ENCODE data around the gene GRN.

Gene GRN

DNA sequence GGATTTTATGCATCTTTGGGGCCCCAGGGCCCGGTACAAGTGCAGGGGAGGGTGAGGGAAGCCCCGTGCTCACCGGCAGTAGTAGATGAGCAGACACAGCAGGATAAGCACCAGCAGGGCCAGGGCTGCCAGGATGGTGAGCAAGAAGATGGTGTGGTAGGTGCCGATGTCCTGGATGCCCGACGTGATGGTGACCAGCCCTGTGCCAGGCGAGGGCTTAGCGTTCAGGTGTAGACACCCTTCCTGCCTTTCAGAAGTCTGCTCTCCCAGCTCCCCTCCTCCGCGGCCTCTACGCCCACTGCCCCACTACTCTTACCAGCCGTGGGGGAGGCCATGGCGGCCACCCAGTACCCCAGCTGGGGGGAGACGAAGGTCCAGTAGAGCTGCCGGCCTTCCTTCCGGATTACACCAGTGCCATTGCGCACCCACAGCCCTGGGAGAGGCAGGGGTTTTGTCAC, 10.6 kb downstream of the GRN start:
- H3K9ac ChIP-seq (ENCODE audit: low read depth, low read length), result no peak overlapping the region

DNA sequence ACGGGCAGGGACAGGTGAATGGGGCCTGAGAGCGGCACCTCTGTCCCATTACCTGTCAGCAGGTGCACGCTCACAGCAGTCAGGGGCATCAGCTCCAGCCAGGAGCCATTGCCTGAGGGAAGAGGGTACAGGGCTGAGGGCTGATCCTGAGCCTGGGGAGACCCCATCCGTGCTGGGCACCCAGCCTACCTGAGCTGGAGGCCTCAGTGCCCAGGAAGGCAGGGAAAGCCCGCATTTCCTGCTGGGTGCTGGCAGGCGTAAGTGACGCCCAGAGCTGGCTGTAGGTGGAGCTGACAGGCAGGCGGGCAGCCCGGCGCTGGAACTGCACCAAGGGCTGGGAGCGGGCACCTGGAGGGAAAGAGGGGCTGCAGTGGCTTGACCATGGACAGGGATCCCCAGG, 11.1 kb downstream of the GRN start:
- H3K4me3 ChIP-seq (ENCODE audit: low read length), result no peak overlapping the region
- 92% methylated on average over 11 of the region's 11 CpGs for WGBS
- no peak overlapping the region for H3K27ac ChIP-seq (ENCODE audit: low read depth, low read length)
- H3K36me3 ChIP-seq (ENCODE audit: insufficient read depth, low read length), result peaks cover 16% of the 10 kb centered on the region
- H3K27me3 ChIP-seq (ENCODE audit: insufficient read depth, low read length), result no peaks in the 10 kb centered on the region
- H3K9ac ChIP-seq (ENCODE audit: low read depth, low read length), result no peak overlapping the region
- H3K4me1 ChIP-seq (ENCODE audit: insufficient read depth, low read length), result peaks cover 8% of the 10 kb centered on the region
- no peaks in the 10 kb centered on the region for H3K9me3 ChIP-seq (ENCODE audit: insufficient read depth, low read depth, low read length)

More for the DNA sequence above, 10.6 kb downstream of the GRN start:
- Histone ChIP-seq H3K36me3 (ENCODE audit: insufficient read depth, low read length) (peaks cover 20% of the 10 kb centered on the region), H3K9me3 (ENCODE audit: insufficient read depth, low read depth, low read length) (no peaks in the 10 kb centered on the region), H3K27ac (ENCODE audit: low read depth, low read length) (no peak overlapping the region), H3K4me3 (ENCODE audit: low read length) (no peak overlapping the region), H3K27me3 (ENCODE audit: insufficient read depth, low read length) (no peaks in the 10 kb centered on the region), H3K4me1 (ENCODE audit: insufficient read depth, low read length) (peaks cover 2% of the 10 kb centered on the region; the same call in 1 of the 2 replicates)
- 92% methylated on average over 17 of the region's 17 CpGs for WGBS

- Histone ChIP-seq H3K27me3 (ENCODE audit: insufficient read depth, low read length) (no peaks in the 10 kb centered on the region), H3K36me3 (ENCODE audit: insufficient read depth, low read length) (peaks cover 6% of the 10 kb centered on the region; the same call in 1 of the 2 replicates), H3K9ac (ENCODE audit: low read depth, low read length) (no peak overlapping the region), H3K27ac (ENCODE audit: low read depth, low read length) (no peak overlapping the region), H3K4me3 (ENCODE audit: low read length) (no peak overlapping the region), H3K4me1 (ENCODE audit: insufficient read depth, low read length) (peaks cover 24% of the 10 kb centered on the region), H3K9me3 (ENCODE audit: insufficient read depth, low read depth, low read length) (no peaks in the 10 kb centered on the region)
- 93% methylated on average over 9 of the region's 9 CpGs for WGBS
Observed at GRCh38 chr17:44358066-44358465, 13.0 kb downstream of the GRN start.

- WGBS, result 92% methylated on average over 6 of the region's 6 CpGs
Observed at GRCh38 chr17:44359006-44359405, 13.9 kb downstream of the GRN start.

DNA sequence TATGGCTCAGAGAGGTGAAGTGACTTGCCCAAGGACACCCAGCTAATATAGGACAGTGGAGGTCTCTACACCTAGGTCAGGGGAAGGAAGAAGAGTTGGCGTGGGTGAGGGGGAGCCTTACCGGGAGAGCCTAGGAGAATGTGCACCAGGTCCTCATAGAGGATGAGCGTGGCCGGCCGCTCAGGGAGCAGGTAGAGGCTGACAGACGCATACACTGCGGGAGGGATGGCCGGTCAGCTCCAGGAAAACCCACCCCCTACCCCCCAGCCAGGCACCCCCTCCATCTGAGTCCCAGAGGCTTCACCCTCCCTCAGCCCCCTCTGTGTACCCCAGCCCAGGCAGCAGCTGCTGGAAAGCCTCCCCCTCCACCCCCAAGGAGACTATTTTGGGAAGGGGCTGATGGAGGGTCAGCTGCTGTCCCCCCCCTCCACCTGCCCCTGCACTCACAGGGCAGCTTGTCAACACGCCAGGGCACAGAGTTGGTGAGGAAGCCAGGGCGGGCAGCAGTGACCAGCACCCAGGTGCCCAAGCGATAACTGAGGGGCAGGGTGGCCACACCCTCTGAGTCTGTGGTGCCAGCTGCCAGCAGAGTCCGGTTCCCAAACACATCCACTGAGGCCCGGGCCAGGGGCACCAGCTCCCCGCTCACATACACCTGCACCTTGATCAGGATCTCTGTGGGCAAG, 14.5 kb downstream of the GRN start:
- Histone ChIP-seq H3K9ac (ENCODE audit: low read depth, low read length) (no peak overlapping the region), H3K27me3 (ENCODE audit: insufficient read depth, low read length) (peaks cover 5% of the 10 kb centered on the region), H3K4me3 (ENCODE audit: low read length) (no peak overlapping the region), H3K4me1 (ENCODE audit: insufficient read depth, low read length) (peaks cover 24% of the 10 kb centered on the region), H3K9me3 (ENCODE audit: insufficient read depth, low read depth, low read length) (no peaks in the 10 kb centered on the region), H3K36me3 (ENCODE audit: insufficient read depth, low read length) (peaks cover 6% of the 10 kb centered on the region; the same call in 1 of the 2 replicates), H3K27ac (ENCODE audit: low read depth, low read length) (no peak overlapping the region)
- WGBS, result 96% methylated on average over 14 of the region's 14 CpGs

More at GRCh38 chr17:44359006-44359405, 13.9 kb downstream of the GRN start:
- Histone ChIP-seq H3K4me3 (ENCODE audit: low read length) (no peak overlapping the region), H3K27ac (ENCODE audit: low read depth, low read length) (no peak overlapping the region), H3K4me1 (ENCODE audit: insufficient read depth, low read length) (peaks cover 24% of the 10 kb centered on the region), H3K27me3 (ENCODE audit: insufficient read depth, low read length) (peaks cover 1% of the 10 kb centered on the region; the same call in 1 of the 2 replicates), H3K9me3 (ENCODE audit: insufficient read depth, low read depth, low read length) (no peaks in the 10 kb centered on the region), H3K36me3 (ENCODE audit: insufficient read depth, low read length) (peaks cover 6% of the 10 kb centered on the region; the same call in 1 of the 2 replicates), H3K9ac (ENCODE audit: low read depth, low read length) (no peak overlapping the region)

DNA sequence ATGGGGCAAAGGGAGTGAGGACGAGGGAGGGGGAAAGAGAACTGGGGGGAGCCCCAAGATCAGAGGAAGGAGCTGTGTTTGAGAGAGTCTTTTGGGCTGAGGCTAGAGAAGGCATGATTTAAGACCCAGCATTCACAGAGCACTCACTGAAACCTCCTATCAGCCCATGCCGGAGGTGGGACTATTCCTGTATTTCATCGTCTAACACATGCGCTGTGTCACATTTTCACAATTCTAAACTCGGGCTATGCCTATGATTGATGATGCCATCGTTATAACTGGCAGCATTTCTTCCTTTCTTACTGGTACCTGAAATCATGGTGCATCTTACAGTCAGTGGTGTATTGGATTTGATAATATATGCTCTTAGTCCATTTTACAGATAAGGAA, 15.0 kb downstream of the GRN start:
- no peak overlapping the region for H3K9ac ChIP-seq (ENCODE audit: low read depth, low read length)
- H3K4me3 ChIP-seq (ENCODE audit: low read length), result no peak overlapping the region
- H3K27me3 ChIP-seq (ENCODE audit: insufficient read depth, low read length), result peaks cover 9% of the 10 kb centered on the region
- peaks cover 24% of the 10 kb centered on the region for H3K4me1 ChIP-seq (ENCODE audit: insufficient read depth, low read length)
- no peak overlapping the region for H3K27ac ChIP-seq (ENCODE audit: low read depth, low read length)
- peaks cover 6% of the 10 kb centered on the region; the same call in 1 of the 2 replicates for H3K36me3 ChIP-seq (ENCODE audit: insufficient read depth, low read length)
- no peaks in the 10 kb centered on the region for H3K9me3 ChIP-seq (ENCODE audit: insufficient read depth, low read depth, low read length)
- WGBS, result 94% methylated on average over 6 of the region's 6 CpGs

- Histone ChIP-seq H3K9ac (ENCODE audit: low read depth, low read length) (no peak overlapping the region), H3K4me1 (ENCODE audit: insufficient read depth, low read length) (peaks cover 24% of the 10 kb centered on the region), H3K27me3 (ENCODE audit: insufficient read depth, low read length) (peaks cover 13% of the 10 kb centered on the region), H3K4me3 (ENCODE audit: low read length) (peak overlapping the region; percentile 1; the same call in 1 of the 2 replicates), H3K9me3 (ENCODE audit: insufficient read depth, low read depth, low read length) (no peaks in the 10 kb centered on the region), H3K27ac (ENCODE audit: low read depth, low read length) (no peak overlapping the region), H3K36me3 (ENCODE audit: insufficient read depth, low read length) (peaks cover 6% of the 10 kb centered on the region; the same call in 1 of the 2 replicates)
- WGBS, result 61% methylated on average over 5 of the region's 5 CpGs
Observed at GRCh38 chr17:44360826-44361225, 15.7 kb downstream of the GRN start.

DNA sequence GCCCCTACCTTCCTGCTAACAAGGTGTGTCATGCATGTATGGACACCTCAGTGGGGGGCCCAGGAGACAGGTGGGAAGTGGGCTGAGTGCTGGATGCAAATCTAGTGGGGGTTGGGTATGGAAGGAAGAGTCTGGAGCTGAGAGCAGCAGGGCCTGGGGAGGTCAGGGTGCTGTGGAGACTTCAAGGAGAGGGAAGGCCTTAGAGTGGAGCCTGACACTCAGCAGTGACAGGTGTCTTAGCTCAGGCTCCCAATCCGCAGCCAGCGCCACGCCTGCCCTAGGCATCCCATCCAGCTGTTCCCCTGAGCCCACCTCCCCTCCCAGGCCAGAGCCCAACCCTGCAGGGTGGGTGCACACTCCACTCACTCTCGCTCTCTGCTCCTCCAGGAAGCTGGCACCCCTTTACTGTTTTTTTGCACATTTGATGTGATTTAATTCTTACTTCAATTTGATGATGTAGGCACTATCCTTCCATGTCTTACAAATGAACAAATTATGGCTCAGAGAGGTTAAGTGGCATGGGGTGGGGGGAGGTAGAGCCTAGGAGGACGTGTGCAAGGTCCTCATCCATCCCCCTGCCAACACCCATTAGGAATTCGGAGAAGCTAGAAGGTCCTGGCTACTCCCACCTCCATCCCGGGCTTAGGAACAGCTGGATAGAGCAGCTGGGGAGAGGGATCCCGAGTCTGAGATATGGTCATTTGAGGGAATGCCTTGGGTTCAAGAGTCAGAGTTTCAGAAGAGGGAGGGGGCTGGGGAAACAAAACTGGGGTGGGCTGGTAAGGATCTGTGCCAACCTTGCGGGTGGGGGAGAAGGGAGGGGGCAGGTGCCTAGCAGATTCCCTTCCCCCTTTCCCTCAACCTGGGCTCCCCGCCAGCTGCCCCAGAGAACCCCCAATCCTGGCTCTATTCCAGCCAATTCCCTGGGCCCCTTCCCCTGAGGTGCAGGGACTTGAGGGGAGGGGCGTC, 16.5 kb downstream of the GRN start:
- WGBS, result 65% methylated on average over 9 of the region's 11 CpGs
- H3K4me1 ChIP-seq (ENCODE audit: insufficient read depth, low read length), result peaks cover 24% of the 10 kb centered on the region
- peak overlapping the region; percentile 88; the same call in 1 of the 2 replicates for H3K4me3 ChIP-seq (ENCODE audit: low read length)
- H3K27ac ChIP-seq (ENCODE audit: low read depth, low read length), result no peak overlapping the region
- H3K27me3 ChIP-seq (ENCODE audit: insufficient read depth, low read length), result peaks cover 16% of the 10 kb centered on the region
- H3K9ac ChIP-seq (ENCODE audit: low read depth, low read length), result no peak overlapping the region
- peaks cover 4% of the 10 kb centered on the region; the same call in 1 of the 2 replicates for H3K36me3 ChIP-seq (ENCODE audit: insufficient read depth, low read length)
- no peaks in the 10 kb centered on the region for H3K9me3 ChIP-seq (ENCODE audit: insufficient read depth, low read depth, low read length)

- H3K9me3 ChIP-seq (ENCODE audit: insufficient read depth, low read depth, low read length), result no peaks in the 10 kb centered on the region
- H3K9ac ChIP-seq (ENCODE audit: low read depth, low read length), result no peak overlapping the region
- 6% methylated on average over 6 of the region's 11 CpGs for WGBS
- peaks cover 4% of the 10 kb centered on the region; the same call in 1 of the 2 replicates for H3K36me3 ChIP-seq (ENCODE audit: insufficient read depth, low read length)
- peak overlapping the region; percentile 88 for H3K4me3 ChIP-seq (ENCODE audit: low read length)
- H3K27ac ChIP-seq (ENCODE audit: low read depth, low read length), result no peak overlapping the region
- peaks cover 24% of the 10 kb centered on the region for H3K4me1 ChIP-seq (ENCODE audit: insufficient read depth, low read length)
- H3K27me3 ChIP-seq (ENCODE audit: insufficient read depth, low read length), result peaks cover 16% of the 10 kb centered on the region
Observed at GRCh38 chr17:44362459-44362948, 17.4 kb downstream of the GRN start.

DNA sequence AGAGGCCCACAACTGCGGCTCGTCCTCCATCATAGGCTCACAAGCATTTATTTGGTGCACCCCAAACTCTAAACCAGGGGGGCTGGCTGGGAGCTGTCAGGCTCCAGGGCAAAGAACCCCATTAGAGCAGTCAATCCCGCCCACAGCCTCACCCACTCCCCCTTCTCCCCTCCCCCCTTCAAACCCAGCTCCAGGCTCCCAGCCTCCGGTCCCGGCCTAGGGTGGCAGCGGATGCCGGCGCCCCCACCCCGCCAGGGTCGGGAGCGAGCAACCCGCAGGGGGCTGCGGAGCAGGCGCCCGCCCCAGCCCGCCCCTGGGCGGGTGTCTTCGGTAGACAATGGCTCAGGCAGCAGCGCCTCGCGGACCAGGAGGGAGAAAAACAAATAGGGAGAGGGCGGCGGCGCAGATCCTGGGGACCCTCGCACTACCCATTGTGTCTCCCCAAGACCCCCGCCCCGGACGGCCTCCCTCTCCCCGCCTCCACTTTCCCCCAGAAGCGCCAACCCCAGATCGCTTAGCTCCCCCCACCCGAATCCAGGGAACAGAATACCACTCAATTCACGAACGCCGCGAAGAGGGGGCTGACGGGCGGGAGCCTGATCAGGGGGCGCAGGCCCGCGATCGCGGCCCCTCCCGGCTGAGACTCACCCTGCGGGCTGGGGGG, 18.0 kb downstream of the GRN start:
- Histone ChIP-seq H3K27me3 (ENCODE audit: insufficient read depth, low read length) (peaks cover 16% of the 10 kb centered on the region), H3K9ac (ENCODE audit: low read depth, low read length) (peak overlapping the region; percentile 89), H3K27ac (ENCODE audit: low read depth, low read length) (peak overlapping the region; percentile 58; the same call in 1 of the 2 replicates), H3K4me1 (ENCODE audit: insufficient read depth, low read length) (peaks cover 24% of the 10 kb centered on the region), H3K9me3 (ENCODE audit: insufficient read depth, low read depth, low read length) (no peaks in the 10 kb centered on the region), H3K4me3 (ENCODE audit: low read length) (peak overlapping the region; percentile 88), H3K36me3 (ENCODE audit: insufficient read depth, low read length) (peaks cover 4% of the 10 kb centered on the region; the same call in 1 of the 2 replicates)
- 1% methylated on average over 45 of the region's 45 CpGs for WGBS

Measured in HUES64 (cell line).